ENCODE data around the gene SWT1.
A peak's percentile ranks its signal among the peaks of the same experiment; 100 is the strongest.
"Not testable (repeated sequence)": the region's sequence is repeated elsewhere in the genome, so short reads cannot be mapped to it uniquely, and the experiment has no call there.

Gene SWT1

GRCh38 chr1:185250063-185250462 is 93.1 kb downstream of the SWT1 start:
- no peak for DNase-seq

GRCh38 chr1:185251928-185252327 is 95.0 kb downstream of the SWT1 start:
- DNase-seq: not testable (repeated sequence)

DNA sequence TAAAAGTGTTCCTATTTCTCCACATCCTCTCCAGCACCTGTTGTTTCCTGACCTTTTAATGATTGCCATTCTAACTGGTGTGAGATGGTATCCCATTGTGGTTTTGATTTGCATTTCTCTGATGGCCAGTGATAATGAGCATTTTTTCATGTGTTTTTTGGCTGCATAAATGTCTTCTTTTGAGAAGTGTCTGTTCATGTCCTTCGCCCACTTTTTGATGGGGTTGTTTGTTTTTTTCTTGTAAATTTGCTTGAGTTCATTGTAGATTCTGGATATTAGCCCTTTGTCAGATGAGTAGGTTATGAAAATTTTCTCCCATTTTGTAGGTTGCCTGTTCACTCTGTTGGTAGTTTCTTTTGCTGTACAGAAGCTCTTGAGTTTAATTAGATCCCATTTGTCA is 95.4 kb downstream of the SWT1 start:
- DNase-seq: not testable (repeated sequence)

DNA sequence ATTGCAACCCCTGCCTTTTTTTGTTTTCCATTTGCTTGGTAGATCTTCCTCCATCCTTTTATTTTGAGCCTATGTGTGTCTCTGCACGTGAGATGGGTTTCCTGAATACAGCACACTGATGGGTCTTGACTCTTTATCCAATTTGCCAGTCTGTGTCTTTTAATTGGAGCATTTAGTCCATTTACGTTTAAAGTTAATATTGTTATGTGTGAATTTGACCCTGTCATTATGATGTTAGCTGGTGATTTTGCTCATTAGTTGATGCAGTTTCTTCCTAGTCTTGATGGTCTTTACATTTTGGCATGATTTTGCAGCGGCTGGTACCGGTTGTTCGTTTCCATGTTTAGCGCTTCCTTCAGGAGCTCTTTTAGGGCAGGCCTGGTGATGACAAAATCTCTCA is 98.6 kb downstream of the SWT1 start:
- DNase-seq: not testable (repeated sequence)

GRCh38 chr1:185257116-185257949 is 100.4 kb downstream of the SWT1 start:
- peak; percentile 9 for DNase-seq

GRCh38 chr1:185257950-185258208 is 100.9 kb downstream of the SWT1 start:
- no peak for DNase-seq

GRCh38 chr1:185258676-185259075 is 101.7 kb downstream of the SWT1 start:
- DNase-seq: no peak

DNA sequence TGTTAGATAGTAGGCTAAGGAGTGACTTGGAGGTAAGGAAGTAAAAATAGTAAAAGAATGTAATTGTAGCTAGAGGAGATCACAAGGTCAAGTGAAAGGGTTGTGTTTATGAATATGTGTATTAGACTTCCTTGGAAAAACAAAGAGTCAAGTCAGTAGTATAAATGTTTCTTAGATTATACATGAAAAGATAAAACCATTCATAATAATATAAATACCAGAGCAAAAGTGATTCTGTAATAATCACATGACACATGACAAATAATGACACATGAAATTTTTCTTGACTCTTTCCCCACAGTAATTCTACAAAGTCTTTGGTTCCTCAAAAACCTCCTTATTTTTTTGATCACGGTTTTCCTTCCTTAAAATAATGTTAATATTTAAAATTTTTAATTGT is 103.6 kb downstream of the SWT1 start:
- DNase-seq: no peak

GRCh38 chr1:185262151-185262550 is 105.2 kb downstream of the SWT1 start:
- DNase-seq: no peak

DNA sequence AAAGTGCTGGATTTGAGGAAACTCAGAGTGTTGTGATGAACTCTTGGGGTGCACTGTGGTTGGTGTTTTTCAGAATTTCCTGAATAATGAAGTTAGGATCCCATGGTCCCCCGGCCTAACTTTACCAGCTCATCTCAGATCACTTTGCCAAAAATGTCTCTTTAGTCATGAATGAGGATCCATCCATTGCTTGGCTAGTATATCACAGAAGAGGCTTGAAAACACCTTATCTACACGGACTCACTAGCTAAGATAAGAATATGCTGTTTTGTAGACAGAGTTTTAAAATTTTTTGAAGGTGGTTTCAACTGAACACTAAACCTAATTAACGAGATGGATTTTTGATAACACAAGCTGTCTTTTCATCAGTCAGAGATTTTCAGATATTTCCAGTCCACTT is 106.3 kb downstream of the SWT1 start:
- no peak for DNase-seq

DNA sequence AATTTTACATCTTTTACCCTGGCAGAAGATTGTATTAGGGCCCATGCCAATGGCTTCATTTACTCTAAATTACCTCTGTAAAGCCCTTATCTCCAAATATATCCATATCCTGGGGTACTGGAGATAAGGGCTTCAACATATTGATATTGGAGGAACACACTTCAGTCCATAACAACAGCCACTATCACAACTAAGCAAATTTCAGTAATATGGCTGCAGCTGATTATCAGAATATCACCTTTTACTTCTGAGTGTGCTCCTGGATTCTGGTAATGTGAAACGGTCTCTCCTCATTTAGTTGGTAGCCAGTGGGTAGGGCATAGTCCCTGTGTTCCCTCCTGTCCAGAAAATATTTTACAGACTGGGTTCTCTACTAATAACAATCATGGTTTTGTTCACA is 106.8 kb downstream of the SWT1 start:
- DNase-seq: no peak

DNA sequence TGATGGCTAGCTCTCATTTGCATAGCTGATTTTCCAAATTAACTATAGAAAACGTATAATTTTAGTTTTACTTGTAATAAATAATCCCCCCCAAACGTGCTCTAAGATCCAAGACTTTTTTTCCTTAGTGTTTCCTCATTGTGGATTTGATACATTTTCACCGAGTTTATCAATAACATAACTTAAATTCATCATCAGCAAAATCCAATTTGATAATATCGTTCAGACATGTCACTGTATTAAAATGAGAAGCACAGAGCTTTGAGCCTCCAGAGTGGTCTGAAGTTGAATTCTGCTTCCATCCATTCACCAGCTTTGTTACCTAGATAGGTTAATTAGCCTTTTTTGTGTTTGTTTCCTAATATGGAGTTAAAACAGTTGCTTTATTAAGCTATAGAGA is 108.3 kb downstream of the SWT1 start:
- DNase-seq: no peak

DNA sequence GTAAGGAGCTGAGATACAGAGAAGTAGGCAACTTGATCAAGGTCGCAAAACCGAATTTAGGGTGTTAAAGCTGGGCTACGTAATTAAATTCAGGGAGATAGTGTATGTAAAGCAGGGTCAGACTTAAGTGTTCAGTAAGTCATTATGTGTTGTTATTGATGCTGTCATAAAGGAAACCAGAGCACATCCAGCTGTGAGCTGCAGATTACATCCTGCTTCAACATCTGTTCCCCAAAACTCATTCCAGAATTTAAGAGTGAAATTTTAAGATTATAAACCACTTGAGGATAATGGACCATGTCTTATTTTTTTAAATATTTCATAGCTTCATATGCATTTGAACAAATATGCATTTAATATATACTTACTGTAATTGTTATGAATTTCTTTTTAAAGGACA is 110.3 kb downstream of the SWT1 start:
- no peak for DNase-seq

- DNase-seq: no peak
Observed at GRCh38 chr1:185267701-185268100, 110.7 kb downstream of the SWT1 start.

DNA sequence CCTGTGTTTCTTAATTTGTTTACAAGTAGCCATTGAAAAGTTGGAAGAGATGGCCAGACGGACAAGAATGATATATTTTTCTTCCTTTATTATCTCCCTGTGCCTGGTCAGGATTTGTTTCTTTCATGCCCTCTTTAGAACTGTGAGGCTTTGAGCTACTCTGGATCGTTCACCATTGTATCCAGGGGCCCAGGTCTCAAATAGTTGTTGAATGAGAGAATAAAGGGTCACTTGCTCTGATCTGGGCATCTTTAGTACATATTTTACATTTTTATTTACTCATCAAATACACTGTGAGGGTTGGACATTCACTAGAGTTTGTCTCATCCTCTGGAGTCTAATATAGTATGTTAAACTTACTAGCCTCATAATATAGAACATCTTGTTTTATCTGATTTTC is 111.4 kb downstream of the SWT1 start:
- no peak for DNase-seq

GRCh38 chr1:185271921-185272320 is 115.0 kb downstream of the SWT1 start:
- DNase-seq: no peak

GRCh38 chr1:185279571-185279970 is 122.6 kb downstream of the SWT1 start:
- DNase-seq: no peak

- no peak for DNase-seq
Observed at GRCh38 chr1:185280589-185280988, 123.6 kb downstream of the SWT1 start.

- DNase-seq: no peak
Observed at GRCh38 chr1:185281245-185281644, 124.3 kb downstream of the SWT1 start.

DNA sequence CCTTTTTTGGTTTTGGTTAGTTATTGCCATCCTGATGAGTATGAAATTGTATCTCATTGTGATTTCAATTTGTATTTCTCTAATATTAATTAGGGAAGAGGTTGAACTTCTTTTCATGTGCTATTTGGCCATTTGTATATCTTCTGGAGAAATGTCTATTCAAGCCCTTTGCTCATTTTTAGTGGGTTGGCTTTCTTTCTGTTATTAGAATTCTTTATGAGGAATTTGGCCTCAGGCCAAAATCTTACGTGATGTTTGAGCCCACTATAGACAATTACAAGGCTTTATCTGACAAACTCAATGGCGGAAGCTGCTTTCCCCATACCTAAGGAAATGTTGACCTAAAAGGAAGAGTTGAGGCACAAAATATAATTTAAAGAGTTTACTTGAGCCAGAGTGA is 127.1 kb downstream of the SWT1 start:
- DNase-seq: no peak

- DNase-seq: no peak
Observed at GRCh38 chr1:185284533-185285276, 127.7 kb downstream of the SWT1 start.

DNA sequence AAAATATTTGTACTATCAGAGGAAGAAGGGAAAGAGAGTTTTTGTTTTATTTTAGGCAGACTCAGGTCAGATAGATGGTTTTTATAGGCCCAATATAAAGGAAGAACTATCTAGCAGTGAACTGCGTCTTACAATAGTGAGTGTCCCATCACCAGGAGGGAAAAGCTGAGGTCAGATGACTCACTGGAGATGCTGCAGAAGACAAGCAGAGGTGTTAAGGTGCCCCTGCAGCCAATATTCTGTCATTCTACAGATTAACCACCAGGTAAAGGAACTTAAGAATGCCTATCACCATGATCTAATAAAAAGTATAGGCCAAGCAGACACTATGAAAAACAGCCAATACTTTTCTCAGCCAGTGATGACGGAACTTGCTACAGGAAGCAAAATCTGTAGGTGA is 130.5 kb downstream of the SWT1 start:
- no peak for DNase-seq

- DNase-seq: no peak
Observed at GRCh38 chr1:185288435-185288834, 131.5 kb downstream of the SWT1 start.

DNA sequence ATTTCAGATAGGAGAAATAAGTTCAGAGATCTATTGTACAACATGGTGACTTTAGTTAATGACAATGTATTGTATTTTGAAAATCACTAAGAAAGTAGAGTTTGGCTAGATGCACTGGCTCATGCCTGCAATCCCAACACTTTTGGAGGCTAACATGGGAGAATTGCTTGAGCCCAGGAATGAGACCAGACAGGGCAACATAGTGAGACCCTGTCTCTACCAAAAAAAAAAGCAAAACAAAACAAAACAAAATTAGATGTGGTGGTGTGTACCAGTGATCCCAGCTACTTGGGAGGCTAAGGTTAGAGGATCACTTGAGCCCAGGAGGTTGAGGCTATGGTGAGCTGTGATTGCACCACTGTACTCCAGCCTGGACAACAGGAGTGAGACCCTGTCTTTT is 132.9 kb downstream of the SWT1 start:
- DNase-seq: no peak

GRCh38 chr1:185291159-185291558 is 134.2 kb downstream of the SWT1 start:
- no peak for DNase-seq

Data from NCI-H2029 treated with DMSO at 0.1 percent for 48 hours (cell line).